ENCODE results near the gene RBM12. TPM values are rescaled to one million over a fixed set of nuclear protein-coding genes. Genes with fewer than 3 reads are reported as not detected.

RBM12 gene
- total and polyA plus RNA-seq, 2 of the 8 experiments (the other 6 are each of a cell fraction or from before 2014, with no cell fraction given), result 187 to 214 TPM

- TF ChIP-seq, protein P1, sequence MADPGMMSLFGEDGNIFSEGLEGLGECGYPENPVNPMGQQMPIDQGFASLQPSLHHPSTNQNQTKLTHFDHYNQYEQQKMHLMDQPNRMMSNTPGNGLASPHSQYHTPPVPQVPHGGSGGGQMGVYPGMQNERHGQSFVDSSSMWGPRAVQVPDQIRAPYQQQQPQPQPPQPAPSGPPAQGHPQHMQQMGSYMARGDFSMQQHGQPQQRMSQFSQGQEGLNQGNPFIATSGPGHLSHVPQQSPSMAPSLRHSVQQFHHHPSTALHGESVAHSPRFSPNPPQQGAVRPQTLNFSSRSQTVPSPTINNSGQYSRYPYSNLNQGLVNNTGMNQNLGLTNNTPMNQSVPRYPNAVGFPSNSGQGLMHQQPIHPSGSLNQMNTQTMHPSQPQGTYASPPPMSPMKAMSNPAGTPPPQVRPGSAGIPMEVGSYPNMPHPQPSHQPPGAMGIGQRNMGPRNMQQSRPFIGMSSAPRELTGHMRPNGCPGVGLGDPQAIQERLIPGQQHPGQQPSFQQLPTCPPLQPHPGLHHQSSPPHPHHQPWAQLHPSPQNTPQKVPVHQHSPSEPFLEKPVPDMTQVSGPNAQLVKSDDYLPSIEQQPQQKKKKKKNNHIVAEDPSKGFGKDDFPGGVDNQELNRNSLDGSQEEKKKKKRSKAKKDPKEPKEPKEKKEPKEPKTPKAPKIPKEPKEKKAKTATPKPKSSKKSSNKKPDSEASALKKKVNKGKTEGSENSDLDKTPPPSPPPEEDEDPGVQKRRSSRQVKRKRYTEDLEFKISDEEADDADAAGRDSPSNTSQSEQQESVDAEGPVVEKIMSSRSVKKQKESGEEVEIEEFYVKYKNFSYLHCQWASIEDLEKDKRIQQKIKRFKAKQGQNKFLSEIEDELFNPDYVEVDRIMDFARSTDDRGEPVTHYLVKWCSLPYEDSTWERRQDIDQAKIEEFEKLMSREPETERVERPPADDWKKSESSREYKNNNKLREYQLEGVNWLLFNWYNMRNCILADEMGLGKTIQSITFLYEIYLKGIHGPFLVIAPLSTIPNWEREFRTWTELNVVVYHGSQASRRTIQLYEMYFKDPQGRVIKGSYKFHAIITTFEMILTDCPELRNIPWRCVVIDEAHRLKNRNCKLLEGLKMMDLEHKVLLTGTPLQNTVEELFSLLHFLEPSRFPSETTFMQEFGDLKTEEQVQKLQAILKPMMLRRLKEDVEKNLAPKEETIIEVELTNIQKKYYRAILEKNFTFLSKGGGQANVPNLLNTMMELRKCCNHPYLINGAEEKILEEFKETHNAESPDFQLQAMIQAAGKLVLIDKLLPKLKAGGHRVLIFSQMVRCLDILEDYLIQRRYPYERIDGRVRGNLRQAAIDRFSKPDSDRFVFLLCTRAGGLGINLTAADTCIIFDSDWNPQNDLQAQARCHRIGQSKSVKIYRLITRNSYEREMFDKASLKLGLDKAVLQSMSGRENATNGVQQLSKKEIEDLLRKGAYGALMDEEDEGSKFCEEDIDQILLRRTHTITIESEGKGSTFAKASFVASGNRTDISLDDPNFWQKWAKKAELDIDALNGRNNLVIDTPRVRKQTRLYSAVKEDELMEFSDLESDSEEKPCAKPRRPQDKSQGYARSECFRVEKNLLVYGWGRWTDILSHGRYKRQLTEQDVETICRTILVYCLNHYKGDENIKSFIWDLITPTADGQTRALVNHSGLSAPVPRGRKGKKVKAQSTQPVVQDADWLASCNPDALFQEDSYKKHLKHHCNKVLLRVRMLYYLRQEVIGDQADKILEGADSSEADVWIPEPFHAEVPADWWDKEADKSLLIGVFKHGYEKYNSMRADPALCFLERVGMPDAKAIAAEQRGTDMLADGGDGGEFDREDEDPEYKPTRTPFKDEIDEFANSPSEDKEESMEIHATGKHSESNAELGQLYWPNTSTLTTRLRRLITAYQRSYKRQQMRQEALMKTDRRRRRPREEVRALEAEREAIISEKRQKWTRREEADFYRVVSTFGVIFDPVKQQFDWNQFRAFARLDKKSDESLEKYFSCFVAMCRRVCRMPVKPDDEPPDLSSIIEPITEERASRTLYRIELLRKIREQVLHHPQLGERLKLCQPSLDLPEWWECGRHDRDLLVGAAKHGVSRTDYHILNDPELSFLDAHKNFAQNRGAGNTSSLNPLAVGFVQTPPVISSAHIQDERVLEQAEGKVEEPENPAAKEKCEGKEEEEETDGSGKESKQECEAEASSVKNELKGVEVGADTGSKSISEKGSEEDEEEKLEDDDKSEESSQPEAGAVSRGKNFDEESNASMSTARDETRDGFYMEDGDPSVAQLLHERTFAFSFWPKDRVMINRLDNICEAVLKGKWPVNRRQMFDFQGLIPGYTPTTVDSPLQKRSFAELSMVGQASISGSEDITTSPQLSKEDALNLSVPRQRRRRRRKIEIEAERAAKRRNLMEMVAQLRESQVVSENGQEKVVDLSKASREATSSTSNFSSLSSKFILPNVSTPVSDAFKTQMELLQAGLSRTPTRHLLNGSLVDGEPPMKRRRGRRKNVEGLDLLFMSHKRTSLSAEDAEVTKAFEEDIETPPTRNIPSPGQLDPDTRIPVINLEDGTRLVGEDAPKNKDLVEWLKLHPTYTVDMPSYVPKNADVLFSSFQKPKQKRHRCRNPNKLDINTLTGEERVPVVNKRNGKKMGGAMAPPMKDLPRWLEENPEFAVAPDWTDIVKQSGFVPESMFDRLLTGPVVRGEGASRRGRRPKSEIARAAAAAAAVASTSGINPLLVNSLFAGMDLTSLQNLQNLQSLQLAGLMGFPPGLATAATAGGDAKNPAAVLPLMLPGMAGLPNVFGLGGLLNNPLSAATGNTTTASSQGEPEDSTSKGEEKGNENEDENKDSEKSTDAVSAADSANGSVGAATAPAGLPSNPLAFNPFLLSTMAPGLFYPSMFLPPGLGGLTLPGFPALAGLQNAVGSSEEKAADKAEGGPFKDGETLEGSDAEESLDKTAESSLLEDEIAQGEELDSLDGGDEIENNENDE (IDR thresholded peaks at IDR 0.05; ENCODE audit: insufficient replicate concordance, low read length), result no peak
- no peak for TF ChIP-seq ZNF274 (IDR thresholded peaks at IDR 0.05; ENCODE audit: borderline replicate concordance, extremely low read depth, low read length)
- no peak for TF ChIP-seq EP300 (IDR thresholded peaks at IDR 0.05; ENCODE audit: borderline replicate concordance in 1 of 2, low read depth in 2 of 2, low read length in 2 of 2)
- TF ChIP-seq CBX8 (IDR thresholded peaks at IDR 0.05; ENCODE audit: borderline replicate concordance, low read depth, low read length), result no peak
- no peak for TF ChIP-seq SAP30 (IDR thresholded peaks at IDR 0.05; ENCODE audit: insufficient read depth, insufficient replicate concordance, low read length)
- no peak for TF ChIP-seq KDM1A (IDR thresholded peaks at IDR 0.05; ENCODE audit: borderline replicate concordance, low read length)
Observed at GRCh38 chr20:35651958-35652357, 12.7 kb downstream of the RBM12 start (continued).
